GM12874 (cell line): ENCODE data around the gene RUNX1.

ENCODE experiments used
- CTCF ChIP-seq: IDR thresholded peaks from 2 replicates; pipeline ENCODE4 v1.5.1; 2011; ENCODE audit warnings: low read depth, mild to moderate bottlenecking, control low read depth, low read length, moderate library complexity; ENCODE audit not compliant: insufficient read depth

RUNX1 gene

GRCh38 chr21:35048706-35049617, at the start of gene RUNX1:
RUNX1 (minus strand) TSS chr21:35049302.
- TF ChIP-seq CTCF = no peak

- TF ChIP-seq CTCF = no peak
These were observed 48.4 kb upstream of the RUNX1 start for GRCh38 chr21:35097525-35097924.

- TF ChIP-seq CTCF = no peak
These were observed 47.9 kb upstream of the RUNX1 start for GRCh38 chr21:35096959-35097358.

GRCh38 chr21:35095859-35096291, 46.8 kb upstream of the RUNX1 start:
- TF ChIP-seq CTCF = no peak

GRCh38 chr21:35093514-35093913, 44.4 kb upstream of the RUNX1 start:
- no peak for TF ChIP-seq CTCF

- no peak for TF ChIP-seq CTCF
These were observed 42.4 kb upstream of the RUNX1 start for GRCh38 chr21:35091496-35091895.

- no peak for TF ChIP-seq CTCF
These were observed 41.3 kb upstream of the RUNX1 start for GRCh38 chr21:35090403-35090802.
